ENCODE data around the gene TEAD3. TPM values are rescaled to one million over a fixed set of nuclear protein-coding genes. Genes with fewer than 3 reads are reported as not detected.

The TEAD3 gene
- total and polyA plus RNA-seq, 2 of the 4 experiments (the other 2 are of a cell fraction) = 5.2 to 28.0 TPM

DNA sequence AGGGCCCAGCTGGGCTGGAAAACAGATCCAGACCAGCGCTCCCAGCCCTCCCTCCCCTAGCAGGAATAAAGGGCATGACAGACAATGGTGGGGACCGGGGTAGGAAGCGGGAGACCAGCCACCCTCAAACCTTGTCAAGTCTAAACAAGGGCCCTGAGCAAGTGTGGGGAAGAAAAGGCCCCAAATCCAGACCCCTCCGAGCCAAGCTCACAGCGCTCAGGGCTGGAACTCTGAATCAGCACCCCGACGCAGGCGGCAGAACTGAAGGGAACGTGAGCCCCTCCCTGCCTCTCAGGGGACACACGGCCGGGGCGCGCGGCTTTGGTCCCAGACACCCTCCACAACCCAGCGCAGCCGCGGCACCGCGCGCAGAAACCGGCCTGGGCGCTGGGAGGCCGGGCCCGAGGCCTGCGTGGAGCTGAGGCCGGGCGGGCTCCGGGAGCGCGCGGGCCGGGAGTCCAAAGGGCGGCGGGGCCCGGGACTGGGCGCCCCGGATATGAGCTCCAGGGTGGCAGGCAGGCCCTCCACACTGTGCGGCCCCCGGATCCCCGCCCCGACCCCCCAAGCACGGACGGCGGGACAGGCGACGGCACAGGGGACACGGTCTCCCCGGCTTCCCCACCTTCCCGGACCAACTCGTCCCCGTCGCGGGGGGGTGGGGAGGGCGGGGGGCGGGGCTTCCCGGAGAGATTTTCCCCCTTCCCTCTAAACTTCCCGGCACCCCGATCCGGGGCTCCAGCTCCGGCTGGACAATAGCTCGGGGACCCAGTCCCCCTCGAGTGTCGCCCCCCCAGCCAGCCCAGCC, 641 bp downstream of the TEAD3 start:
- intact Hi-C loops (cut with micrococcal nuclease) = no loop called here
- Histone ChIP-seq H2AFZ (replicated peaks; ENCODE audit: low read length, poor library complexity) (peak overlapping the region; percentile 91), H2BK20ac (ENCODE audit: low read depth, low read length) (0 out of 2 replicates have a peak overlapping the region, but pooled peaks have one; percentile 42), H3K18ac (ENCODE audit: low read depth, low read length) (peak overlapping the region; percentile 22), H3K9ac (ENCODE audit: low read depth, low read length) (peak overlapping the region; percentile 98), H3K4me1 (ENCODE audit: control insufficient read depth, insufficient read depth, low read length) (peaks cover 48% of the 10 kb centered on the region), H4K91ac (ENCODE audit: insufficient read depth, low read depth, low read length) (peak overlapping the region; percentile 82), H2AK5ac (ENCODE audit: low read depth, low read length) (peak overlapping the region; percentile 91), H3K36me3 (ENCODE audit: control insufficient read depth, insufficient read depth, low read length) (0 out of 2 replicates have a peak, but pooled peaks cover 5% of the 10 kb centered on the region), H4K20me1 (ENCODE audit: insufficient read depth, low read length) (peaks cover 34% of the 10 kb centered on the region), H2BK15ac (ENCODE audit: low read depth, low read length) (peak overlapping the region; percentile 42; the same call in 1 of the 3 replicates), H3K27me3 (ENCODE audit: control insufficient read depth, insufficient read depth, low read length) (no peaks in the 10 kb centered on the region), H3K79me1 (ENCODE audit: low read depth in 1 of 2, low read length in 2 of 2) (peaks cover 12 to 63% of the 10 kb centered on the region in 2 experiments; a peak in 3 of 4 replicates), H3K9me3 (ENCODE audit: control insufficient read depth, insufficient read depth, low read length) (no peaks in the 10 kb centered on the region), H3K4me3 (ENCODE audit: insufficient read depth, low read depth, low read length) (peak overlapping the region; percentile 63), H3K9me1 (ENCODE audit: insufficient read depth, low read length) (peaks cover 38% of the 10 kb centered on the region), H3K14ac (replicated peaks; ENCODE audit: low read depth, low read length) (peak overlapping the region; percentile 92), H3K23ac (ENCODE audit: low read depth, low read length) (peak overlapping the region; percentile 92), H2AK9ac (replicated peaks; ENCODE audit: low read depth, low read length, poor library complexity) (peak overlapping the region; percentile 92), H2BK5ac (ENCODE audit: low read depth, low read length, poor library complexity, severe bottlenecking) (peak overlapping the region; percentile 88), H3K4me2 (ENCODE audit: low read depth, low read length) (peak overlapping the region; percentile 94), H3K27ac (ENCODE audit: insufficient read depth, low read length) (peak overlapping the region; percentile 84), H3K4ac (ENCODE audit: low read depth, low read length) (peak overlapping the region; percentile 97), H4K8ac (ENCODE audit: low read depth in 2 of 2, low read length in 2 of 2) (peak overlapping the region; percentile 24 to 72; a peak in 1 of 4 replicates), H3K56ac (ENCODE audit: extremely low read depth, insufficient read depth, low read length) (peak overlapping the region; percentile 77; the same call in 1 of the 2 replicates), H4K5ac (ENCODE audit: low read depth, low read length) (peak overlapping the region; percentile 5; the same call in 1 of the 2 replicates), H2BK120ac (ENCODE audit: low read depth, low read length) (peak overlapping the region; percentile 55; the same call in 1 of the 2 replicates)
- dilution Hi-C loops (cut with HindIII; ENCODE audit: low sequenced_read_pairs, unreplicated experiment) = no loop called here
- in situ Hi-C loops (cut with MboI; ENCODE audit: low sequenced_read_pairs) = no loop called here
- CTCF ChIA-PET = no interaction called here
- POLR2A ChIA-PET (ENCODE audit: unreplicated experiment) = interaction anchor here (0.6 to 1.1 kb wide), 3 partner anchors 14 to 887 kb away, joined by 3 to 5 read pairs (median 3); no protein-coding TSS in a partner anchor
- BruUV-seq (replicated peaks) = no TSS peak
- WGBS, 2 experiments (ENCODE audit: extremely low coverage in 2 of 2, insufficient read length in 1 of 2) = 4% methylated on average over 5 of the region's 63 CpGs; no CpG with 5 or more reads in 1 of the 2 experiments
- ATAC-seq (ENCODE audit: low read depth) = peak; percentile 16
- no peak for DNase-seq
- TF ChIP-seq, protein P1, sequence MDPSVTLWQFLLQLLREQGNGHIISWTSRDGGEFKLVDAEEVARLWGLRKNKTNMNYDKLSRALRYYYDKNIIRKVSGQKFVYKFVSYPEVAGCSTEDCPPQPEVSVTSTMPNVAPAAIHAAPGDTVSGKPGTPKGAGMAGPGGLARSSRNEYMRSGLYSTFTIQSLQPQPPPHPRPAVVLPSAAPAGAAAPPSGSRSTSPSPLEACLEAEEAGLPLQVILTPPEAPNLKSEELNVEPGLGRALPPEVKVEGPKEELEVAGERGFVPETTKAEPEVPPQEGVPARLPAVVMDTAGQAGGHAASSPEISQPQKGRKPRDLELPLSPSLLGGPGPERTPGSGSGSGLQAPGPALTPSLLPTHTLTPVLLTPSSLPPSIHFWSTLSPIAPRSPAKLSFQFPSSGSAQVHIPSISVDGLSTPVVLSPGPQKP (IDR thresholded peaks at IDR 0.05; ENCODE audit: borderline replicate concordance, low read depth, low read length) = no peak
- TF ChIP-seq FOS (IDR thresholded peaks at IDR 0.05; ENCODE audit: low read depth, low read length) = no peak
- no peak for TF ChIP-seq BHLHE40 (IDR thresholded peaks at IDR 0.05; ENCODE audit: low read depth, low read length)
- TF ChIP-seq CEBPB (IDR thresholded peaks at IDR 0.05; ENCODE audit: low read depth, low read length) = no peak
- no peak for TF ChIP-seq MAFK (IDR thresholded peaks at IDR 0.05; ENCODE audit: low read depth, low read length)
- TF ChIP-seq SMC3 (IDR thresholded peaks at IDR 0.05; ENCODE audit: low read depth, low read length) = no peak
- no peak for TF ChIP-seq NFE2L2 (IDR thresholded peaks at IDR 0.05; ENCODE audit: low read depth, low read length)
- no peak for TF ChIP-seq CTCF (conservative IDR thresholded peaks at IDR 0.05; ENCODE audit: low read depth, low read length)
- no peak for TF ChIP-seq RCOR1 (IDR thresholded peaks at IDR 0.05; ENCODE audit: insufficient replicate concordance, low read length)
- TF ChIP-seq MAZ (IDR thresholded peaks at IDR 0.05; ENCODE audit: borderline replicate concordance, low read depth, low read length) = no peak; the same call in 1 of the 2 replicates
- TF ChIP-seq, protein P2, sequence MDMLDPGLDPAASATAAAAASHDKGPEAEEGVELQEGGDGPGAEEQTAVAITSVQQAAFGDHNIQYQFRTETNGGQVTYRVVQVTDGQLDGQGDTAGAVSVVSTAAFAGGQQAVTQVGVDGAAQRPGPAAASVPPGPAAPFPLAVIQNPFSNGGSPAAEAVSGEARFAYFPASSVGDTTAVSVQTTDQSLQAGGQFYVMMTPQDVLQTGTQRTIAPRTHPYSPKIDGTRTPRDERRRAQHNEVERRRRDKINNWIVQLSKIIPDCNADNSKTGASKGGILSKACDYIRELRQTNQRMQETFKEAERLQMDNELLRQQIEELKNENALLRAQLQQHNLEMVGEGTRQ (IDR thresholded peaks at IDR 0.05; ENCODE audit: low read depth, low read length) = no peak
- no peak for TF ChIP-seq CHD1 (IDR thresholded peaks at IDR 0.05; ENCODE audit: low read depth, low read length)
- TF ChIP-seq RFX5 (IDR thresholded peaks at IDR 0.05; ENCODE audit: low read depth, low read length) = no peak
